Non-pigmented ciliary epithelial cell (primary cell): ENCODE results near the gene ISG15.

Source experiments
- DNase-seq: peaks from one replicate; pipeline ENCODE4 v3.0.0-alpha.2; 2010; ENCODE audit warnings: low read depth

Gene ISG15

GRCh38 chr1:1013105-1013921, at the start of gene ISG15:
Gene ISG15 (plus strand): TSS chr1:1013497. CDS start chr1:1013574, 77 bp downstream.
- DNase-seq: no peak

- no peak for DNase-seq
Measured at GRCh38 chr1:963746-964525, 49.4 kb upstream of the ISG15 start.

- no peak for DNase-seq
Measured at GRCh38 chr1:964691-965525, 48.4 kb upstream of the ISG15 start.

GRCh38 chr1:965526-966134, 47.7 kb upstream of the ISG15 start:
- no peak for DNase-seq

- no peak for DNase-seq
Measured at GRCh38 chr1:966135-966703, 47.1 kb upstream of the ISG15 start, which contains the start of gene PLEKHN1. Gene PLEKHN1 (plus strand): TSS chr1:966482. CDS start chr1:966532, 50 bp downstream.

GRCh38 chr1:966704-967300, 46.5 kb upstream of the ISG15 start:
- no peak for DNase-seq

- no peak for DNase-seq
Measured at GRCh38 chr1:967466-968343, 45.6 kb upstream of the ISG15 start.

GRCh38 chr1:969260-969855, 43.9 kb upstream of the ISG15 start:
- no peak for DNase-seq

GRCh38 chr1:970242-970972, 42.9 kb upstream of the ISG15 start:
- no peak for DNase-seq

- DNase-seq: no peak
Measured at GRCh38 chr1:970973-971730, 42.1 kb upstream of the ISG15 start.

GRCh38 chr1:971751-972506, 41.4 kb upstream of the ISG15 start:
- DNase-seq: no peak

GRCh38 chr1:972726-973458, 40.4 kb upstream of the ISG15 start:
- DNase-seq: no peak

- DNase-seq: no peak
Measured at GRCh38 chr1:973459-974292, 39.6 kb upstream of the ISG15 start.

- DNase-seq: no peak
Measured at GRCh38 chr1:974293-974640, 39.0 kb upstream of the ISG15 start.

GRCh38 chr1:974687-975328, 38.5 kb upstream of the ISG15 start:
- DNase-seq: no peak
